Activated naive CD4-positive, alpha-beta T cell treated with anti-CD3 and anti-CD28 coated beads for 36 hours (primary cell): ENCODE results near the gene PRDX6. TPM values are rescaled to one million over a fixed set of nuclear protein-coding genes. Genes with fewer than 3 reads are reported as not detected.
A peak's percentile ranks its signal among the peaks of the same experiment; 100 is the strongest.
"Not testable (repeated sequence)": the region's sequence is repeated elsewhere in the genome, so short reads cannot be mapped to it uniquely, and the experiment has no call there.

Source experiments
- CTCF ChIA-PET: fragments of 350-600 bp; sonication (Branson Sonifier 250); formaldehyde crosslinking; loops from one replicate; lab custom pipeline; 2021; ENCODE audit warnings: antibody characterized with exemption; lab: Charles Lee
- DNase-seq: peaks from one replicate; pipeline ENCODE4 v3.0.0-alpha.2; 2020
- H3K27ac Mint-ChIP-seq: one replicate; pipeline ENCODE4 v1.8.0; 2021; ENCODE audit warnings: mild to moderate bottlenecking, mixed read lengths
- H3K27me3 Mint-ChIP-seq: one replicate; pipeline ENCODE4 v1.8.0; 2021; ENCODE audit warnings: low read depth, mixed read lengths
- H3K36me3 Mint-ChIP-seq: one replicate; pipeline ENCODE4 v1.8.0; 2021; ENCODE audit warnings: low read depth, mixed read lengths
- H3K4me1 Mint-ChIP-seq: one replicate; pipeline ENCODE4 v1.8.0; 2021; ENCODE audit warnings: low read depth, mixed read lengths
- H3K4me3 Mint-ChIP-seq: one replicate; pipeline ENCODE4 v1.8.0; 2021; ENCODE audit warnings: mild to moderate bottlenecking, moderate library complexity, mixed read lengths
- H3K9me3 Mint-ChIP-seq: one replicate; pipeline ENCODE4 v1.8.0; 2021; ENCODE audit warnings: mixed read lengths
- intact Hi-C: fragments of 100-400 bp; cut with micrococcal nuclease; formaldehyde crosslinking; loops from one replicate; pipeline ENCODE4 v1.15.1; 2023
- total RNA-seq, 2 experiments: library from RNA; stranded (reverse); gene quantifications; one replicate each; pipeline ENCODE4 v1.2.3, GENCODE V29; 2021

PRDX6 gene
- total RNA-seq, 2 experiments from 2014 or later, result 147 to 150 TPM

GRCh38 chr1:173473599-173474011 is 3.5 kb upstream of the PRDX6 start:
- intact Hi-C loops, result loop anchor here (10.0 kb wide), 1 partner anchor 1551 kb away; the partner anchor contains the start of gene MRPS14
- CTCF ChIA-PET, result interaction anchor here (2.8 kb wide), 1 partner anchor 43 kb away, joined by 20 read pairs; no protein-coding TSS in a partner anchor
- Mint-ChIP-seq H3K27me3 (no peaks in the 10 kb centered on the region), H3K9me3 (peaks cover 27% of the 10 kb centered on the region), H3K27ac (no peak overlapping the region), H3K4me1 (peaks cover 37% of the 10 kb centered on the region), H3K4me3 (no peak overlapping the region), H3K36me3 (peaks cover 34% of the 10 kb centered on the region)
- no peak for DNase-seq

DNA sequence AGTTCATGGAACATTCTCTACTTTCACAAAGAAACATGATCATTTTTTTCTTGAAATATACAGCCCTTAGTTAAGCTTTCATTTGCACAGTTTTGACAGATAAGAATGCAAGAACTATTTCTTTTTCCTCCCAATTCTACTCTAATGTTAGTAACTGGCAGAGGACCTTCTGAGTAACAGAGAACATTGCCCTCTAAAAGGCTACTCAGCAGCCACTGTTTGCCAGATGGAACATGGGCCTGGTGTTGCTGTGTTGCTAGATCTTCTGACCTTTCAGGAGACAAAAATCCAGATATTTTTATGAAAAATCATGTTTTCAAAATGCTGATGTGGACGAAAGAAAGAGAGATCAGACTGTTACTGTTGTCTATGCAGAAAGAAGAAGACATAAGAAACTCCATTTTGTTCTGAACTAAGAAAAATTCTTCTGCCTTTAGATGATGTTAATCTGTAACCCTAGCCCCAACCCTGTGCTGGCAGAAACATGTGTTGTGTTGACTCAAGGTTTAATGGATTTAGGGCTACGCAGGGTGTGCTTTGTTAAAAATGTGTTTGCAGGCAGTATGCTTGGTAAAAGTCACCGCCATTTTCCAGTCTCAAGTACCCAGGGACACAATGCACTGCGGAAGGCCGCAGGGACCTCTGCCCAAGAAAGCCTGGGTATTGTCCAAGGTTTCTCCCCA is 2.9 kb upstream of the PRDX6 start:
- CTCF ChIA-PET, result interaction anchor here (2.8 kb wide), 1 partner anchor 44 kb away, joined by 20 read pairs; no protein-coding TSS in a partner anchor
- Mint-ChIP-seq H3K9me3 (peaks cover 27% of the 10 kb centered on the region), H3K4me1 (peaks cover 43% of the 10 kb centered on the region), H3K27me3 (no peaks in the 10 kb centered on the region), H3K4me3 (no peak overlapping the region), H3K27ac (no peak overlapping the region), H3K36me3 (peaks cover 29% of the 10 kb centered on the region)
- intact Hi-C loops, result loop anchor here (10.0 kb wide), 1 partner anchor 1551 kb away; the partner anchor contains the start of gene MRPS14
- no peak for DNase-seq

DNA sequence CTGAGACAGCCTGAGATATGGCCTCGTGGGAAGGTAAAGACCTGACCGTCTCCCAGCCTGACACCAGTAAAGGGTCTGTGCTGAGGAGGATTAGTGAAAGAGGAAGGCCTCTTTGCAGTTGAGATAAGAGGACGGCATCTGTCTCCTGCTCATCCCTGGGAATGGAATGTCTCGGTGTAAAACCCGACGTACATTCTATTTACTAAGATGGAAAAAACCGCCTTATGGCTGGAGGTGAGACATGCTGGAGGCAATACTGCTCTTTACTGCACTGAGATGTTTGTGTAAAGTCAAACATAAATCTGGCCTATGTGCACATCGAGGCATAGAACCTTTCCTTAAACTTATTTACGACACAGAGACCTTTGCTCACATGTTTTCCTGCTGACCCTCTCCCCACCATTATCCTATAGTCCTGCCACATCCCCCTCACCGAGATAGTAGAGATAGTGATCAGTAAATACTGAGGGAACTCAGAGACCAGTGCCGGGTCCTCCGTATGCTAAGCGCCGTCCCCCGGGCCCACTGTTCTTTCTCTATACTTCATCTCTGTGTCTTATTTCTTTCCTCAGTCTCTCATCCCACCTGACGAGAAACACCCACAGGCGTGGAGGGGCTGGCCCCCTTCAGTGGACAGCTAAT is 2.2 kb upstream of the PRDX6 start:
- H3K27me3 Mint-ChIP-seq, DNase-seq, H3K27ac Mint-ChIP-seq: not testable (repeated sequence)
- Mint-ChIP-seq H3K4me1 (peaks cover 49% of the 10 kb centered on the region), H3K4me3 (peak overlapping the region; percentile 51), H3K9me3 (peaks cover 23% of the 10 kb centered on the region), H3K36me3 (peaks cover 26% of the 10 kb centered on the region)
- CTCF ChIA-PET, result interaction anchor here (1.5 to 4.7 kb wide), 2 partner anchors 45 to 730 kb away, joined by 3 to 31 read pairs; no protein-coding TSS in a partner anchor
- intact Hi-C loops, result loop anchor here (5.0 to 10.0 kb wide), 3 partner anchors 77 to 1550 kb away; partner anchors contain the start of gene MRPS14

GRCh38 chr1:173475564-173476196 is 1.5 kb upstream of the PRDX6 start:
- H3K27me3 Mint-ChIP-seq, result no peaks in the 10 kb centered on the region
- H3K4me1 Mint-ChIP-seq, result peaks cover 54% of the 10 kb centered on the region
- peak overlapping the region; percentile 33 for H3K27ac Mint-ChIP-seq
- peak; percentile 61 for DNase-seq
- CTCF ChIA-PET, result interaction anchor here (1.5 to 4.7 kb wide), 2 partner anchors 45 to 731 kb away, joined by 3 to 31 read pairs; no protein-coding TSS in a partner anchor
- peak overlapping the region; percentile 85 for H3K4me3 Mint-ChIP-seq
- H3K36me3 Mint-ChIP-seq, result peaks cover 20% of the 10 kb centered on the region
- intact Hi-C loops, result loop anchor here (1.0 to 10.0 kb wide), 7 partner anchors 77 to 1549 kb away; partner anchors contain the start of genes CACYBP, CENPL, DARS2 and MRPS14
- peaks cover 16% of the 10 kb centered on the region for H3K9me3 Mint-ChIP-seq

DNA sequence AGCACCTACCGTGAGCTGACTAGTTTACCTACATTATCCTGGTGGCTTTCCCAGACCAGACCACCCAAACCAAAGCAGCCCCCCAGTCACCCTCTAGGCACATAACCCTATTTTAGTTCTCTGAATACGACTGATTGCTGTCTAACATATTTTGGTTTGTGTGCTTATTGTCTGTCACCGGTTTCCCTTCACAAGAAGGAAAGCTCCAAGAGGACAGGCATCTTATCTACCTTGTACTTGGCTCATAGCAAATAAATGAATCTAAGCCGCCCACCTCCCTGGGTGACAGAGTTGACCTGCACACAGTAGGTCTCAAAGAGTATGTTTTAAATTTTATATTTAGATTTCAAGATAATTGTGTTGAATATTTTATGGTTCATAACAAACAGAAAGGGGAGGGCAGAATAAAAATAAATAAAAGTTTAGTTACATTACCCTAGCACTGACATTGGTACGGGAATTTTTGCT is 904 bp upstream of the PRDX6 start:
- peak; percentile 13 for DNase-seq
- peak overlapping the region; percentile 93 for H3K27ac Mint-ChIP-seq
- H3K27me3 Mint-ChIP-seq, result no peaks in the 10 kb centered on the region
- peak overlapping the region; percentile 85 for H3K4me3 Mint-ChIP-seq
- H3K36me3 Mint-ChIP-seq, result peaks cover 18% of the 10 kb centered on the region
- intact Hi-C loops, result loop anchor here (1.0 to 10.0 kb wide), 7 partner anchors 76 to 1549 kb away; partner anchors contain the start of genes CACYBP, CENPL, DARS2 and MRPS14
- CTCF ChIA-PET, result interaction anchor here (0.5 to 4.7 kb wide), 3 partner anchors 45 to 731 kb away, joined by 3 to 31 read pairs (median 3); no protein-coding TSS in a partner anchor
- H3K4me1 Mint-ChIP-seq, result peaks cover 54% of the 10 kb centered on the region
- peaks cover 11% of the 10 kb centered on the region for H3K9me3 Mint-ChIP-seq

- intact Hi-C loops, result loop anchor here (1.0 to 10.0 kb wide), 12 partner anchors 45 to 1548 kb away; partner anchors contain the start of genes CACYBP, CENPL, DARS2 and KLHL20
- H3K4me1 Mint-ChIP-seq, result peaks cover 58% of the 10 kb centered on the region
- peak overlapping the region; percentile 91 for H3K4me3 Mint-ChIP-seq
- peaks cover 18% of the 10 kb centered on the region for H3K36me3 Mint-ChIP-seq
- H3K9me3 Mint-ChIP-seq, result peaks cover 5% of the 10 kb centered on the region
- peak; percentile 86 for DNase-seq
- H3K27ac Mint-ChIP-seq, result peak overlapping the region; percentile 93
- H3K27me3 Mint-ChIP-seq, result no peaks in the 10 kb centered on the region
- CTCF ChIA-PET, result interaction anchor here (0.5 to 4.7 kb wide), 3 partner anchors 45 to 732 kb away, joined by 3 to 31 read pairs (median 3); no protein-coding TSS in a partner anchor
Observed at GRCh38 chr1:173476665-173477285, 360 bp upstream of the PRDX6 start.

DNA sequence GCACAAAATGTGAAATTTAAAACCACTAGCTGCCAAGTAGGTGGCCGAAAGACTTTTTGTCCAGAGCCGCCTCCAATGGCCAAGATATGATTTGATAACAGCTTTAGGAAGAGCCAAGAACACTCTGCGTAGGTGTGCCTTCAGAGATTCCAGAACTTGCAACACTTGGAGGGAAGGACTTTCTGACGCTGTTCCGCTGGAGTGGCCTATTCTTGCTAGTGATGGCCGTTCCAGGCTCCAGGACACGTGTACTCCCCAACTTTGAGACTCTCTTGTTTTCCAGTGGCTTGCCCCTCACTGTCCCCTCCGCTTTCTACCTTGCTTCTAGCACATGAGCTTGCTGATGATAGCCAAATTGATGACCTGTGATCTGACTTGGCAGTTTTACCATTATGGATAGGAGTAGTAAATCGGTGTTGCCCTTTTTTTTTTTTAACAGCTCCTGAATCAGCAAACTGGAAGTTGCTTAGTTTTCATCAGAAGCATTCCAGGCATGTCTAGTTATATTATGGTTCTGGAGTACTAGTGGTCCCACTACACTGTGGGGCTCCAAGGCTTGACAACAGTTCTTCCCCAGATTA is 1.0 kb downstream of the PRDX6 start:
- peak; percentile 10 for DNase-seq
- Mint-ChIP-seq H3K36me3 (peaks cover 25% of the 10 kb centered on the region), H3K4me3 (peak overlapping the region; percentile 91), H3K4me1 (peaks cover 67% of the 10 kb centered on the region), H3K27ac (peak overlapping the region; percentile 84), H3K27me3 (no peaks in the 10 kb centered on the region), H3K9me3 (no peaks in the 10 kb centered on the region)
- intact Hi-C loops, result loop anchor here (5.0 to 10.0 kb wide), 3 partner anchors 74 to 1547 kb away; partner anchors contain the start of gene MRPS14
- CTCF ChIA-PET, result interaction anchor here (0.6 to 4.7 kb wide), 6 partner anchors 9 to 409 kb away, joined by 3 to 31 read pairs (median 4); no protein-coding TSS in a partner anchor

DNA sequence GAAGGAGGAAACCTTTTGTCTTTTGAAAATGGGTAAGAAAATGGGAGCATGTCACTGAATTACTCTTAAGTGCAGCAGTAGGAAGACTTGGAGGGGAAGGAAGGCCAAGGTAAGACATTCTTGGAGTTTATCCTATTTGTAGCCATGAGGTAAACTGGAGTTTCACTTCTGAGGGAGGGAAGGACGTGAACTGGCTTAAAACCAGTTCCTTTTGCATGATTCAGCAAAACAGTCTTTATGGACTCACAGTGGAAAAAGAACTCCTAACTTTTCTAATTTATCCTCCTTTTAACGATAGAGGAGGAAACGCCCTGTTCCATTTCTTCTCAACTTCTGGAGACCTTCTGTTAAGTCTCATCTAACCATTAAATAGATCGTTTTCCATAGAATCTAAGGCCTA is 2.5 kb downstream of the PRDX6 start:
- Mint-ChIP-seq H3K4me3 (no peak overlapping the region), H3K36me3 (peaks cover 27% of the 10 kb centered on the region), H3K27me3 (no peaks in the 10 kb centered on the region), H3K4me1 (peaks cover 52% of the 10 kb centered on the region), H3K9me3 (no peaks in the 10 kb centered on the region), H3K27ac (peak overlapping the region; percentile 22)
- CTCF ChIA-PET, result no interaction called here
- intact Hi-C loops, result loop anchor here (5.0 to 10.0 kb wide), 3 partner anchors 73 to 1545 kb away; partner anchors contain the start of gene MRPS14
- DNase-seq, result no peak

DNA sequence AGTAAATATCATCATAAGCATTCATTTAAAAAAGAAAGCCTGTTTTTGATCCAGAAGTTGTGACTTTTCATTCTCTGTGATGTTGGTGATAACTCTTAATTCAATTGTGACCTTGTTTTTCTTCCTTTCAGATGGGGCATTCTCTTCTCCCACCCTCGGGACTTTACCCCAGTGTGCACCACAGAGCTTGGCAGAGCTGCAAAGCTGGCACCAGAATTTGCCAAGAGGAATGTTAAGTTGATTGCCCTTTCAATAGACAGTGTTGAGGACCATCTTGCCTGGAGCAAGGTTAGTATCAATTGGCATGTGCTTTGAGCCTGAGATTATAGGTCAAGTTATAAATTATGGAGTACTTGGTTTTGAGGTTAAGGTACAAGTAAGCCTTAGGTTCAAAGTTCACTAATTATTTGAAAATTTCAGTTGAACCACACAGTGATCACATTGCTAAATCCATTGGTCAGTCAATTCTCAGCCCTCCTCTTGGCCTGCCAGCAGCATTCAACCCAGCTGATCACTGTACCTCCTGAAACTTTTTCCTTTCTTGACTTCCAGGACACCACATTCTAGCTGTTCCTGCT is 4.1 kb downstream of the PRDX6 start:
- no peaks in the 10 kb centered on the region for H3K27me3 Mint-ChIP-seq
- H3K9me3 Mint-ChIP-seq, result no peaks in the 10 kb centered on the region
- H3K27ac Mint-ChIP-seq, result no peak overlapping the region
- intact Hi-C loops, result no loop called here
- DNase-seq, result no peak
- H3K36me3 Mint-ChIP-seq, result peaks cover 34% of the 10 kb centered on the region
- CTCF ChIA-PET, result interaction anchor here (1.1 to 2.2 kb wide), 2 partner anchors 11 to 52 kb away, joined by 4 to 8 read pairs; no protein-coding TSS in a partner anchor
- H3K4me1 Mint-ChIP-seq, result peaks cover 40% of the 10 kb centered on the region
- no peak overlapping the region for H3K4me3 Mint-ChIP-seq

DNA sequence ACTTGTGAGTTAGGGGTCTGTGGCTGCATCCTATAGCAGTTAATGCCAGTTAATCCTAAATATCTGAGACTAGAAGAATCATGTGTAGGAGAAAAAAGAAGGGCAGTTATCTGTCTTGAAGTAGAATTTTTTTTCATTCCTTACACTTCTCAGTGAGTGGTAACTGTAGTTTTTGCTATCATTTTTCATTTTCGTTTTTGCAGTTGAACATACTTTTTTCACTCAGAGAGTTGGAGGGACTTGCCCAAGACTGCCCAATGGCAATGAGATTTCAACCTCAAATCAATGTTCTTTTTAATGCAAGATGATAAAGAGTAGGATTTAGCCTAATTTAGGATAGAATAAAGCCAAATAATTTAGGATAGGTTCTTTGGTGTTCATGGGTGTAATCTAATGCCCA is 5.5 kb downstream of the PRDX6 start:
- Mint-ChIP-seq H3K36me3 (peaks cover 40% of the 10 kb centered on the region), H3K27ac (no peak overlapping the region), H3K4me1 (peaks cover 40% of the 10 kb centered on the region), H3K4me3 (no peak overlapping the region), H3K27me3 (no peaks in the 10 kb centered on the region), H3K9me3 (no peaks in the 10 kb centered on the region)
- intact Hi-C loops, result no loop called here
- CTCF ChIA-PET, result no interaction called here
- DNase-seq, result no peak
